ENCODE data around the gene KLHL30.

The KLHL30 gene

GRCh38 chr2:238144262-238144661 lies 5.8 kb downstream of the KLHL30 start:
- H3K9me2 ChIP-seq (ENCODE audit: low read depth, low read length), result no peaks in the 10 kb centered on the region
- peaks cover 11% of the 10 kb centered on the region for H3K4me1 ChIP-seq (ENCODE audit: insufficient read depth, low read length, severe bottlenecking)
- H3K9ac ChIP-seq (ENCODE audit: low read length), result no peak overlapping the region
- H3F3A ChIP-seq (ENCODE audit: insufficient read depth, low read length), result no peaks in the 10 kb centered on the region
- TF ChIP-seq CTCF (IDR thresholded peaks at IDR 0.05; ENCODE audit: low read length), result no peak
- TF ChIP-seq EZH2 (IDR thresholded peaks at IDR 0.05; ENCODE audit: borderline replicate concordance, low read length), result no peak
- no peaks in the 10 kb centered on the region for H3K9me3 ChIP-seq (ENCODE audit: low read length)
- H2AFZ ChIP-seq (ENCODE audit: low read length), result no peak overlapping the region
- H3K4me2 ChIP-seq (ENCODE audit: low read length), result no peak overlapping the region
- no peaks in the 10 kb centered on the region for H4K20me1 ChIP-seq (ENCODE audit: insufficient read depth, low read length)
- no peaks in the 10 kb centered on the region for H3K36me3 ChIP-seq (ENCODE audit: insufficient read depth, low read length)
- H3K79me2 ChIP-seq (ENCODE audit: insufficient read depth, low read length), result no peaks in the 10 kb centered on the region
- H3K27ac ChIP-seq (ENCODE audit: low read depth, low read length, poor library complexity, severe bottlenecking), result no peak overlapping the region
- peaks cover 14% of the 10 kb centered on the region; the same call in 1 of the 2 replicates for H3K27me3 ChIP-seq (ENCODE audit: insufficient read depth, low read length)
- no peak overlapping the region for H3K4me3 ChIP-seq (ENCODE audit: low read depth, low read length, poor library complexity, severe bottlenecking)

GRCh38 chr2:238145046-238145445 lies 6.6 kb downstream of the KLHL30 start:
- TF ChIP-seq CTCF (IDR thresholded peaks at IDR 0.05; ENCODE audit: low read length), result no peak
- H3K36me3 ChIP-seq (ENCODE audit: insufficient read depth, low read length), result no peaks in the 10 kb centered on the region
- peaks cover 20% of the 10 kb centered on the region; the same call in 1 of the 2 replicates for H3K27me3 ChIP-seq (ENCODE audit: insufficient read depth, low read length)
- no peak overlapping the region for H3K27ac ChIP-seq (ENCODE audit: low read depth, low read length, poor library complexity, severe bottlenecking)
- no peaks in the 10 kb centered on the region for H3F3A ChIP-seq (ENCODE audit: insufficient read depth, low read length)
- no peak overlapping the region for H3K4me2 ChIP-seq (ENCODE audit: low read length)
- H3K4me3 ChIP-seq (ENCODE audit: low read depth, low read length, poor library complexity, severe bottlenecking), result no peak overlapping the region
- no peaks in the 10 kb centered on the region for H3K9me2 ChIP-seq (ENCODE audit: low read depth, low read length)
- no peak overlapping the region for H2AFZ ChIP-seq (ENCODE audit: low read length)
- no peak overlapping the region for H3K9ac ChIP-seq (ENCODE audit: low read length)
- peaks cover 4% of the 10 kb centered on the region for H3K4me1 ChIP-seq (ENCODE audit: insufficient read depth, low read length, severe bottlenecking)
- no peaks in the 10 kb centered on the region for H4K20me1 ChIP-seq (ENCODE audit: insufficient read depth, low read length)
- H3K9me3 ChIP-seq (ENCODE audit: low read length), result no peaks in the 10 kb centered on the region
- no peaks in the 10 kb centered on the region for H3K79me2 ChIP-seq (ENCODE audit: insufficient read depth, low read length)

GRCh38 chr2:238145851-238146250 lies 7.4 kb downstream of the KLHL30 start:
- no peak overlapping the region for H3K27ac ChIP-seq (ENCODE audit: low read depth, low read length, poor library complexity, severe bottlenecking)
- H3K9ac ChIP-seq (ENCODE audit: low read length), result no peak overlapping the region
- H3K36me3 ChIP-seq (ENCODE audit: insufficient read depth, low read length), result no peaks in the 10 kb centered on the region
- H3K4me1 ChIP-seq (ENCODE audit: insufficient read depth, low read length, severe bottlenecking), result peaks cover 4% of the 10 kb centered on the region
- H2AFZ ChIP-seq (ENCODE audit: low read length), result no peak overlapping the region
- no peak overlapping the region for H3K4me3 ChIP-seq (ENCODE audit: low read depth, low read length, poor library complexity, severe bottlenecking)
- H3K27me3 ChIP-seq (ENCODE audit: insufficient read depth, low read length), result peaks cover 21% of the 10 kb centered on the region; the same call in 1 of the 2 replicates
- H3K9me3 ChIP-seq (ENCODE audit: low read length), result no peaks in the 10 kb centered on the region
- no peaks in the 10 kb centered on the region for H3K9me2 ChIP-seq (ENCODE audit: low read depth, low read length)
- no peaks in the 10 kb centered on the region for H4K20me1 ChIP-seq (ENCODE audit: insufficient read depth, low read length)
- no peaks in the 10 kb centered on the region for H3K79me2 ChIP-seq (ENCODE audit: insufficient read depth, low read length)
- no peaks in the 10 kb centered on the region for H3F3A ChIP-seq (ENCODE audit: insufficient read depth, low read length)
- H3K4me2 ChIP-seq (ENCODE audit: low read length), result no peak overlapping the region
- TF ChIP-seq CTCF (IDR thresholded peaks at IDR 0.05; ENCODE audit: low read length), result no peak
- TF ChIP-seq EZH2 (IDR thresholded peaks at IDR 0.05; ENCODE audit: borderline replicate concordance, low read length), result no peak

All from OCI-LY1 (cell line).